HepG2 (cell line): Measurements from ENCODE around the gene TEDC1. TPM values are rescaled to one million over a fixed set of nuclear protein-coding genes. Genes with fewer than 3 reads are reported as not detected.

Source experiments
- ERF ChIP-seq: IDR thresholded peaks from 2 replicates; pipeline ENCODE4 v1.6.1; 2018; ENCODE audit warnings: missing biosample characterization, missing genetic modification reagents
- HNRNPL ChIP-seq: fragments of 200-400 bp; formaldehyde crosslinking; IDR thresholded peaks from 2 replicates; pipeline ENCODE4 v1.6.1; 2017; ENCODE audit warnings: mild to moderate bottlenecking, low read depth, low read length
- NAIF1 ChIP-seq: sonication (generic); formaldehyde crosslinking; IDR thresholded peaks from 2 replicates; pipeline ENCODE4 v1.5.0; 2020; ENCODE audit warnings: mild to moderate bottlenecking, missing genetic modification reagents, borderline replicate concordance
- SALL1 ChIP-seq: sonication (generic); formaldehyde crosslinking; IDR thresholded peaks from 2 replicates; pipeline ENCODE4 v1.8.0; 2022; ENCODE audit warnings: mild to moderate bottlenecking, missing genetic modification reagents
- SP2 ChIP-seq: sonication (generic); formaldehyde crosslinking; IDR thresholded peaks from 2 replicates; pipeline ENCODE4 v1.5.1; 2020; ENCODE audit warnings: mild to moderate bottlenecking, missing genetic modification reagents
- ZFP37 ChIP-seq: sonication (generic); formaldehyde crosslinking; IDR thresholded peaks from 2 replicates; pipeline ENCODE4 v1.4.0; 2020; ENCODE audit warnings: missing genetic modification reagents, borderline replicate concordance
- ZNF124 ChIP-seq: sonication (generic); formaldehyde crosslinking; IDR thresholded peaks from 2 replicates; pipeline ENCODE4 v1.4.0; 2020; ENCODE audit warnings: missing genetic modification reagents
- polyA plus RNA-seq, 8 experiments: library from polyadenylated mRNA; depleted of rRNA in 3 of 8; stranded (reverse) in 7 of 8; unstranded in 1 of 8; fragments of >200 nt; fragmentation: Illumina TruSeq in 4 of 8; extraction: Trizol in 4 of 8; gene quantifications; 2 replicates each; pipeline versions ENCODE4 v1.2.1 to v1.2.3, GENCODE V29; 2011 to 2016; ENCODE audit warnings: low read depth in 4 of 8, missing spikeins in 1 of 8, mixed read lengths in 1 of 8; ENCODE audit not compliant: insufficient read depth in 1 of 8
- total RNA-seq, 5 experiments: library from RNA; depleted of rRNA; stranded (reverse); fragments of >200 nt; fragmentation: Illumina TruSeq; extraction: Trizol; gene quantifications; 2 replicates each; pipeline ENCODE4 v1.2.3, GENCODE V29; 2016; ENCODE audit warnings: low read depth in 1 of 5
- TF ChIP-seq, protein P1 (sequence below): sonication (generic); formaldehyde crosslinking; IDR thresholded peaks from 2 replicates; pipeline ENCODE4 v1.5.0; 2020; ENCODE audit warnings: mild to moderate bottlenecking, missing genetic modification reagents, borderline replicate concordance
- TF ChIP-seq, protein P2 (sequence below): sonication (generic); formaldehyde crosslinking; conservative IDR thresholded peaks from 2 replicates; pipeline ENCODE4 v1.4.0; 2020; ENCODE audit warnings: mild to moderate bottlenecking, missing genetic modification reagents, moderate library complexity
- TF ChIP-seq, protein P3 (sequence below): sonication (generic); formaldehyde crosslinking; IDR thresholded peaks from 2 replicates; pipeline ENCODE4 v1.4.0; 2020; ENCODE audit warnings: mild to moderate bottlenecking, missing genetic modification reagents
- TF ChIP-seq, protein P4 (sequence below): IDR thresholded peaks from 2 replicates; pipeline ENCODE4 v1.6.1; 2016; ENCODE audit warnings: missing compliant biosample characterization, missing genetic modification reagents, borderline replicate concordance

TEDC1 gene
- total and polyA plus RNA-seq, 2 of the 13 experiments (the other 11 are each of a cell fraction or from before 2014, with no cell fraction given), result 5.7 to 27.4 TPM

DNA sequence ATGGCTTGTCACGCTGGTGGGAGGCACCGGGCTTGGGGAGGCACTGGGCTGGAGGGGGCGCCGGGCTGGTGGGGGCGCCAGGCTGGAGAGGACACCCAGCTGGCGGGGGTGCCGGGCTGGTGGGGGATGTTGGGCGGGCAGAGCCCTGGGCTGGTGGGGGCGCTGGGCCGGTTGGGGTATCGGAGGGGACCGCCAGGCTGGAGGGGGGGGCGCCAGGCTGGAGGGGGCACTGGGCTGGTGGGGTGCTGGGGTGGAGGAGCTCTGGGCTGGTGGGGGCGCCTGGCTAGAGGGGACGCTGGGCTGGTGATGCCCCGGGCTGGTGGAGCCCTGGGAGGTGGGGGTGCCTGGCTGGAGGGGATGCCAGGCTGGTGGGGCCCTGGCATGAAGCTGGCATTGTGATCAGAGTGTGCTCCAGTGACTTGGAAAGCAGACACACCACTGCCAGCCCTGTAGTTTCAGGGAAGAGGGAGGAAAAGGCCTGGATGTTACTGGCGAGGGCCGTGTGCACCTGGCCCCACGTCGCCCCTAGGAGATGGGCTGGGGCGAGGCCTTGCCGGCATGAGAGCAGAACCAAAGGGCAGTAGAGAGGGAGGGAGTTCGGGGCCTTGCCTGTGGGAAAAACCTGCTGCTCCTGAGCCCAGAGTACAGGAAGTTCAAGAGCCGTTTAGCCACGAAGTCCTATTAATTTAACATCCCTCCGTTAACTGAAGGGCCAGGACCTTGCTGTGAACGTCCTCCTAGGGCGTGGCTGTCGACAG, 13.1 kb downstream of the TEDC1 start (continued):
- TF ChIP-seq, protein P1, sequence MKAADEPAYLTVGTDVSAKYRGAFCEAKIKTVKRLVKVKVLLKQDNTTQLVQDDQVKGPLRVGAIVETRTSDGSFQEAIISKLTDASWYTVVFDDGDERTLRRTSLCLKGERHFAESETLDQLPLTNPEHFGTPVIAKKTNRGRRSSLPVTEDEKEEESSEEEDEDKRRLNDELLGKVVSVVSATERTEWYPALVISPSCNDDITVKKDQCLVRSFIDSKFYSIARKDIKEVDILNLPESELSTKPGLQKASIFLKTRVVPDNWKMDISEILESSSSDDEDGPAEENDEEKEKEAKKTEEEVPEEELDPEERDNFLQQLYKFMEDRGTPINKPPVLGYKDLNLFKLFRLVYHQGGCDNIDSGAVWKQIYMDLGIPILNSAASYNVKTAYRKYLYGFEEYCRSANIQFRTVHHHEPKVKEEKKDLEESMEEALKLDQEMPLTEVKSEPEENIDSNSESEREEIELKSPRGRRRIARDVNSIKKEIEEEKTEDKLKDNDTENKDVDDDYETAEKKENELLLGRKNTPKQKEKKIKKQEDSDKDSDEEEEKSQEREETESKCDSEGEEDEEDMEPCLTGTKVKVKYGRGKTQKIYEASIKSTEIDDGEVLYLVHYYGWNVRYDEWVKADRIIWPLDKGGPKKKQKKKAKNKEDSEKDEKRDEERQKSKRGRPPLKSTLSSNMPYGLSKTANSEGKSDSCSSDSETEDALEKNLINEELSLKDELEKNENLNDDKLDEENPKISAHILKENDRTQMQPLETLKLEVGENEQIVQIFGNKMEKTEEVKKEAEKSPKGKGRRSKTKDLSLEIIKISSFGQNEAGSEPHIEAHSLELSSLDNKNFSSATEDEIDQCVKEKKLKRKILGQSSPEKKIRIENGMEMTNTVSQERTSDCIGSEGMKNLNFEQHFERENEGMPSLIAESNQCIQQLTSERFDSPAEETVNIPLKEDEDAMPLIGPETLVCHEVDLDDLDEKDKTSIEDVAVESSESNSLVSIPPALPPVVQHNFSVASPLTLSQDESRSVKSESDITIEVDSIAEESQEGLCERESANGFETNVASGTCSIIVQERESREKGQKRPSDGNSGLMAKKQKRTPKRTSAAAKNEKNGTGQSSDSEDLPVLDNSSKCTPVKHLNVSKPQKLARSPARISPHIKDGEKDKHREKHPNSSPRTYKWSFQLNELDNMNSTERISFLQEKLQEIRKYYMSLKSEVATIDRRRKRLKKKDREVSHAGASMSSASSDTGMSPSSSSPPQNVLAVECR (CRISPR knock-in tag), result peak; percentile 25; the same call in 1 of the 2 replicates
- TF ChIP-seq, protein P2, sequence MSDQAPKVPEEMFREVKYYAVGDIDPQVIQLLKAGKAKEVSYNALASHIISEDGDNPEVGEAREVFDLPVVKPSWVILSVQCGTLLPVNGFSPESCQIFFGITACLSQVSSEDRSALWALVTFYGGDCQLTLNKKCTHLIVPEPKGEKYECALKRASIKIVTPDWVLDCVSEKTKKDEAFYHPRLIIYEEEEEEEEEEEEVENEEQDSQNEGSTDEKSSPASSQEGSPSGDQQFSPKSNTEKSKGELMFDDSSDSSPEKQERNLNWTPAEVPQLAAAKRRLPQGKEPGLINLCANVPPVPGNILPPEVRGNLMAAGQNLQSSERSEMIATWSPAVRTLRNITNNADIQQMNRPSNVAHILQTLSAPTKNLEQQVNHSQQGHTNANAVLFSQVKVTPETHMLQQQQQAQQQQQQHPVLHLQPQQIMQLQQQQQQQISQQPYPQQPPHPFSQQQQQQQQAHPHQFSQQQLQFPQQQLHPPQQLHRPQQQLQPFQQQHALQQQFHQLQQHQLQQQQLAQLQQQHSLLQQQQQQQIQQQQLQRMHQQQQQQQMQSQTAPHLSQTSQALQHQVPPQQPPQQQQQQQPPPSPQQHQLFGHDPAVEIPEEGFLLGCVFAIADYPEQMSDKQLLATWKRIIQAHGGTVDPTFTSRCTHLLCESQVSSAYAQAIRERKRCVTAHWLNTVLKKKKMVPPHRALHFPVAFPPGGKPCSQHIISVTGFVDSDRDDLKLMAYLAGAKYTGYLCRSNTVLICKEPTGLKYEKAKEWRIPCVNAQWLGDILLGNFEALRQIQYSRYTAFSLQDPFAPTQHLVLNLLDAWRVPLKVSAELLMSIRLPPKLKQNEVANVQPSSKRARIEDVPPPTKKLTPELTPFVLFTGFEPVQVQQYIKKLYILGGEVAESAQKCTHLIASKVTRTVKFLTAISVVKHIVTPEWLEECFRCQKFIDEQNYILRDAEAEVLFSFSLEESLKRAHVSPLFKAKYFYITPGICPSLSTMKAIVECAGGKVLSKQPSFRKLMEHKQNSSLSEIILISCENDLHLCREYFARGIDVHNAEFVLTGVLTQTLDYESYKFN (CRISPR knock-in tag), result peak; percentile 23; the same call in 1 of the 2 replicates
- TF ChIP-seq ERF (CRISPR knock-in tag) (peak; percentile 22; the same call in 1 of the 2 replicates), NAIF1 (CRISPR knock-in tag) (no peak), HNRNPL (peak; percentile 85; the same call in 1 of the 2 replicates), ZNF124 (CRISPR knock-in tag) (0 out of 2 replicates have a peak, but pooled peaks have one; percentile 36), SP2 (CRISPR knock-in tag) (no peak), SALL1 (CRISPR knock-in tag) (0 out of 2 replicates have a peak, but pooled peaks have one; percentile 16), ZFP37 (CRISPR knock-in tag) (no peak)
- TF ChIP-seq, protein P3, sequence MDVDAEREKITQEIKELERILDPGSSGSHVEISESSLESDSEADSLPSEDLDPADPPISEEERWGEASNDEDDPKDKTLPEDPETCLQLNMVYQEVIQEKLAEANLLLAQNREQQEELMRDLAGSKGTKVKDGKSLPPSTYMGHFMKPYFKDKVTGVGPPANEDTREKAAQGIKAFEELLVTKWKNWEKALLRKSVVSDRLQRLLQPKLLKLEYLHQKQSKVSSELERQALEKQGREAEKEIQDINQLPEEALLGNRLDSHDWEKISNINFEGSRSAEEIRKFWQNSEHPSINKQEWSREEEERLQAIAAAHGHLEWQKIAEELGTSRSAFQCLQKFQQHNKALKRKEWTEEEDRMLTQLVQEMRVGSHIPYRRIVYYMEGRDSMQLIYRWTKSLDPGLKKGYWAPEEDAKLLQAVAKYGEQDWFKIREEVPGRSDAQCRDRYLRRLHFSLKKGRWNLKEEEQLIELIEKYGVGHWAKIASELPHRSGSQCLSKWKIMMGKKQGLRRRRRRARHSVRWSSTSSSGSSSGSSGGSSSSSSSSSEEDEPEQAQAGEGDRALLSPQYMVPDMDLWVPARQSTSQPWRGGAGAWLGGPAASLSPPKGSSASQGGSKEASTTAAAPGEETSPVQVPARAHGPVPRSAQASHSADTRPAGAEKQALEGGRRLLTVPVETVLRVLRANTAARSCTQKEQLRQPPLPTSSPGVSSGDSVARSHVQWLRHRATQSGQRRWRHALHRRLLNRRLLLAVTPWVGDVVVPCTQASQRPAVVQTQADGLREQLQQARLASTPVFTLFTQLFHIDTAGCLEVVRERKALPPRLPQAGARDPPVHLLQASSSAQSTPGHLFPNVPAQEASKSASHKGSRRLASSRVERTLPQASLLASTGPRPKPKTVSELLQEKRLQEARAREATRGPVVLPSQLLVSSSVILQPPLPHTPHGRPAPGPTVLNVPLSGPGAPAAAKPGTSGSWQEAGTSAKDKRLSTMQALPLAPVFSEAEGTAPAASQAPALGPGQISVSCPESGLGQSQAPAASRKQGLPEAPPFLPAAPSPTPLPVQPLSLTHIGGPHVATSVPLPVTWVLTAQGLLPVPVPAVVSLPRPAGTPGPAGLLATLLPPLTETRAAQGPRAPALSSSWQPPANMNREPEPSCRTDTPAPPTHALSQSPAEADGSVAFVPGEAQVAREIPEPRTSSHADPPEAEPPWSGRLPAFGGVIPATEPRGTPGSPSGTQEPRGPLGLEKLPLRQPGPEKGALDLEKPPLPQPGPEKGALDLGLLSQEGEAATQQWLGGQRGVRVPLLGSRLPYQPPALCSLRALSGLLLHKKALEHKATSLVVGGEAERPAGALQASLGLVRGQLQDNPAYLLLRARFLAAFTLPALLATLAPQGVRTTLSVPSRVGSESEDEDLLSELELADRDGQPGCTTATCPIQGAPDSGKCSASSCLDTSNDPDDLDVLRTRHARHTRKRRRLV (CRISPR knock-in tag), result no peak
- TF ChIP-seq, protein P4, sequence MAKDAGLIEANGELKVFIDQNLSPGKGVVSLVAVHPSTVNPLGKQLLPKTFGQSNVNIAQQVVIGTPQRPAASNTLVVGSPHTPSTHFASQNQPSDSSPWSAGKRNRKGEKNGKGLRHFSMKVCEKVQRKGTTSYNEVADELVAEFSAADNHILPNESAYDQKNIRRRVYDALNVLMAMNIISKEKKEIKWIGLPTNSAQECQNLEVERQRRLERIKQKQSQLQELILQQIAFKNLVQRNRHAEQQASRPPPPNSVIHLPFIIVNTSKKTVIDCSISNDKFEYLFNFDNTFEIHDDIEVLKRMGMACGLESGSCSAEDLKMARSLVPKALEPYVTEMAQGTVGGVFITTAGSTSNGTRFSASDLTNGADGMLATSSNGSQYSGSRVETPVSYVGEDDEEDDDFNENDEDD (CRISPR knock-in tag), result peak; percentile 26; the same call in 1 of the 2 replicates
